ENCODE data around the gene ZIM2.
"Not testable (repeated sequence)": the region's sequence is repeated elsewhere in the genome, so short reads cannot be mapped to it uniquely, and the experiment has no call there.

- TF ChIP-seq, protein P1, sequence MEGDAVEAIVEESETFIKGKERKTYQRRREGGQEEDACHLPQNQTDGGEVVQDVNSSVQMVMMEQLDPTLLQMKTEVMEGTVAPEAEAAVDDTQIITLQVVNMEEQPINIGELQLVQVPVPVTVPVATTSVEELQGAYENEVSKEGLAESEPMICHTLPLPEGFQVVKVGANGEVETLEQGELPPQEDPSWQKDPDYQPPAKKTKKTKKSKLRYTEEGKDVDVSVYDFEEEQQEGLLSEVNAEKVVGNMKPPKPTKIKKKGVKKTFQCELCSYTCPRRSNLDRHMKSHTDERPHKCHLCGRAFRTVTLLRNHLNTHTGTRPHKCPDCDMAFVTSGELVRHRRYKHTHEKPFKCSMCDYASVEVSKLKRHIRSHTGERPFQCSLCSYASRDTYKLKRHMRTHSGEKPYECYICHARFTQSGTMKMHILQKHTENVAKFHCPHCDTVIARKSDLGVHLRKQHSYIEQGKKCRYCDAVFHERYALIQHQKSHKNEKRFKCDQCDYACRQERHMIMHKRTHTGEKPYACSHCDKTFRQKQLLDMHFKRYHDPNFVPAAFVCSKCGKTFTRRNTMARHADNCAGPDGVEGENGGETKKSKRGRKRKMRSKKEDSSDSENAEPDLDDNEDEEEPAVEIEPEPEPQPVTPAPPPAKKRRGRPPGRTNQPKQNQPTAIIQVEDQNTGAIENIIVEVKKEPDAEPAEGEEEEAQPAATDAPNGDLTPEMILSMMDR (IDR thresholded peaks at IDR 0.05; ENCODE audit: insufficient read depth, low read length, poor library complexity, severe bottlenecking), result not testable (repeated sequence)
- not testable (repeated sequence) for TF ChIP-seq EZH2phosphoT487 (conservative IDR thresholded peaks at IDR 0.05; ENCODE audit: low read length)
Measured at GRCh38 chr19:56852361-56852760, 11.8 kb upstream of the ZIM2 start.
